Karpas-422 (cell line): ENCODE data around the gene KCNK6. TPM values are rescaled to one million over a fixed set of nuclear protein-coding genes. Genes with fewer than 3 reads are reported as not detected.

Source experiments
- DNase-seq: peaks from one replicate; pipeline ENCODE4 v3.0.0-alpha.2; 2015
- H2AFZ ChIP-seq: fragments of 200-600 bp; sonication (generic); 2 replicates; pipeline ENCODE4 v1.6.1; 2014; ENCODE audit warnings: antibody characterized with exemption, low read length, mixed read lengths
- H3K27ac ChIP-seq: fragments of 200-600 bp; sonication (generic); 2 replicates; pipeline ENCODE4 v1.5.1; 2014; ENCODE audit warnings: mild to moderate bottlenecking, low read length, moderate library complexity
- H3K27me3 ChIP-seq: fragments of 200-600 bp; sonication (generic); 2 replicates; pipeline ENCODE4 v1.6.1; 2014; ENCODE audit warnings: low read length, mixed read lengths
- H3K36me3 ChIP-seq: fragments of 200-600 bp; sonication (generic); 2 replicates; pipeline ENCODE4 v1.6.1; 2014; ENCODE audit warnings: low read length, mixed read lengths; ENCODE audit not compliant: insufficient read depth
- H3K4me1 ChIP-seq: fragments of 200-600 bp; sonication (generic); 2 replicates; pipeline ENCODE4 v1.6.1; 2014; ENCODE audit warnings: mild to moderate bottlenecking, low read length, mixed read lengths
- H3K4me2 ChIP-seq: fragments of 200-600 bp; sonication (generic); 2 replicates; pipeline ENCODE4 v1.6.1; 2014; ENCODE audit warnings: low read length, low read depth, mild to moderate bottlenecking; ENCODE audit not compliant: poor library complexity, severe bottlenecking
- H3K4me3 ChIP-seq: fragments of 200-600 bp; sonication (generic); 2 replicates; pipeline ENCODE4 v1.5.1; 2014; ENCODE audit warnings: mild to moderate bottlenecking, antibody characterized with exemption, low read length, mixed read lengths
- H3K79me2 ChIP-seq: fragments of 200-600 bp; sonication (generic); 2 replicates; pipeline ENCODE4 v1.6.1; 2014; ENCODE audit warnings: mild to moderate bottlenecking, low read length, mixed read lengths
- H3K9ac ChIP-seq: fragments of 200-600 bp; sonication (generic); 2 replicates; pipeline ENCODE4 v1.6.0; 2014; ENCODE audit warnings: low read length
- H3K9me2 ChIP-seq: fragments of 200-600 bp; sonication (generic), shearing (Covaris generic); replicated peaks from 2 replicates; pipeline ENCODE4 v1.6.0; 2014; ENCODE audit warnings: mild to moderate bottlenecking, low read length, moderate library complexity; ENCODE audit not compliant: insufficient read depth
- H3K9me3 ChIP-seq: fragments of 300-700, 200-600 bp; sonication (generic); 2 replicates; pipeline ENCODE4 v1.6.1; 2014; ENCODE audit warnings: low read length, mixed read lengths
- H4K20me1 ChIP-seq: fragments of 200-600 bp; sonication (generic); 2 replicates; pipeline ENCODE4 v1.6.1; 2014; ENCODE audit warnings: mild to moderate bottlenecking, antibody characterized with exemption, low read length, low read depth; ENCODE audit not compliant: insufficient read depth
- total RNA-seq: library from RNA; depleted of rRNA; stranded (reverse); fragments of >200 nt; shearing (Covaris generic); gene quantifications from 2 replicates; pipeline ENCODE4 v1.2.3, GENCODE V29; 2014; ENCODE audit warnings: low replicate concordance

Gene KCNK6
- total RNA-seq, 1 experiment from 2014 or later, result not detected

GRCh38 chr19:38370299-38370698 is 50.7 kb downstream of the KCNK6 start:
- no peak overlapping the region for H3K4me3 ChIP-seq
- no peak overlapping the region for H3K27ac ChIP-seq
- no peak overlapping the region for H3K4me2 ChIP-seq
- H3K79me2 ChIP-seq, result peaks cover 5% of the 10 kb centered on the region
- H3K9ac ChIP-seq, result no peak overlapping the region
- H3K27me3 ChIP-seq, result no peaks in the 10 kb centered on the region
- no peak for DNase-seq
- no peaks in the 10 kb centered on the region for H4K20me1 ChIP-seq
- no peak overlapping the region for H2AFZ ChIP-seq
- H3K9me2 ChIP-seq, result no peaks in the 10 kb centered on the region
- H3K36me3 ChIP-seq, result no peaks in the 10 kb centered on the region
- no peaks in the 10 kb centered on the region for H3K9me3 ChIP-seq
- peaks cover 7% of the 10 kb centered on the region for H3K4me1 ChIP-seq

- no peak overlapping the region for H3K4me2 ChIP-seq
- no peak for DNase-seq
- no peak overlapping the region for H3K9ac ChIP-seq
- peaks cover 15% of the 10 kb centered on the region for H3K4me1 ChIP-seq
- H3K9me2 ChIP-seq, result no peaks in the 10 kb centered on the region
- H3K9me3 ChIP-seq, result no peaks in the 10 kb centered on the region
- H4K20me1 ChIP-seq, result peaks cover 5% of the 10 kb centered on the region; the same call in 1 of the 2 replicates
- no peak overlapping the region for H3K27ac ChIP-seq
- H3K27me3 ChIP-seq, result no peaks in the 10 kb centered on the region
- no peaks in the 10 kb centered on the region for H3K36me3 ChIP-seq
- H3K4me3 ChIP-seq, result no peak overlapping the region
- H2AFZ ChIP-seq, result no peak overlapping the region
- peaks cover 13% of the 10 kb centered on the region for H3K79me2 ChIP-seq
These were observed 51.4 kb downstream of the KCNK6 start for GRCh38 chr19:38371081-38371480.

- Histone ChIP-seq H3K79me2 (peaks cover 33% of the 10 kb centered on the region), H3K4me2 (peak overlapping the region; percentile 90), H4K20me1 (peaks cover 6% of the 10 kb centered on the region; the same call in 1 of the 2 replicates), H3K27ac (no peak overlapping the region), H3K4me3 (peak overlapping the region; percentile 71), H3K9ac (peak overlapping the region; percentile 67), H2AFZ (peak overlapping the region; percentile 73), H3K4me1 (peaks cover 19% of the 10 kb centered on the region), H3K9me3 (no peaks in the 10 kb centered on the region), H3K9me2 (no peaks in the 10 kb centered on the region), H3K36me3 (peaks cover 4% of the 10 kb centered on the region; the same call in 1 of the 2 replicates), H3K27me3 (no peaks in the 10 kb centered on the region)
- no peak for DNase-seq
These were observed 54.3 kb downstream of the KCNK6 start for GRCh38 chr19:38373907-38374331.

- Histone ChIP-seq H3K4me1 (peaks cover 19% of the 10 kb centered on the region), H3K9me2 (no peaks in the 10 kb centered on the region), H2AFZ (peak within 1 kb of the TSS; percentile 73), H3K4me2 (peak within 1 kb of the TSS; percentile 90), H3K4me3 (peak within 1 kb of the TSS; percentile 85), H4K20me1 (peaks cover 6% of the 10 kb centered on the region; the same call in 1 of the 2 replicates), H3K36me3 (peaks cover 4% of the 10 kb centered on the region; the same call in 1 of the 2 replicates), H3K27ac (peak within 1 kb of the TSS; percentile 14; the same call in 1 of the 2 replicates), H3K79me2 (peaks cover 33% of the 10 kb centered on the region), H3K27me3 (no peaks in the 10 kb centered on the region), H3K9ac (peak within 1 kb of the TSS; percentile 85), H3K9me3 (no peaks in the 10 kb centered on the region)
- peak; percentile 100 for DNase-seq
These were observed 54.9 kb downstream of the KCNK6 start, which contains the start of gene PSMD8 for GRCh38 chr19:38374332-38375097. Gene PSMD8, plus strand, starts transcription at chr19:38374571. Its CDS starts 31 bp downstream, at chr19:38374602.

- DNase-seq, result no peak
- H3K4me3 ChIP-seq, result peak overlapping the region; percentile 85
These were observed 55.5 kb downstream of the KCNK6 start for GRCh38 chr19:38375098-38375493.

GRCh38 chr19:38375748-38376147 is 56.1 kb downstream of the KCNK6 start:
- no peak overlapping the region for H2AFZ ChIP-seq
- peaks cover 6% of the 10 kb centered on the region; the same call in 1 of the 2 replicates for H4K20me1 ChIP-seq
- H3K9ac ChIP-seq, result peak overlapping the region; percentile 85
- H3K9me2 ChIP-seq, result no peaks in the 10 kb centered on the region
- no peaks in the 10 kb centered on the region for H3K9me3 ChIP-seq
- H3K4me1 ChIP-seq, result peaks cover 19% of the 10 kb centered on the region
- no peak for DNase-seq
- 0 out of 2 replicates have a peak overlapping the region, but pooled peaks have one; percentile 14 for H3K27ac ChIP-seq
- H3K4me2 ChIP-seq, result peak overlapping the region; percentile 90
- H3K4me3 ChIP-seq, result peak overlapping the region; percentile 85
- peaks cover 4% of the 10 kb centered on the region; the same call in 1 of the 2 replicates for H3K36me3 ChIP-seq
- H3K27me3 ChIP-seq, result no peaks in the 10 kb centered on the region
- H3K79me2 ChIP-seq, result peaks cover 33% of the 10 kb centered on the region

More at GRCh38 chr19:38375098-38375493, 55.5 kb downstream of the KCNK6 start:
- peak overlapping the region; percentile 14; the same call in 1 of the 2 replicates for H3K27ac ChIP-seq
- peaks cover 33% of the 10 kb centered on the region for H3K79me2 ChIP-seq
- peaks cover 19% of the 10 kb centered on the region for H3K4me1 ChIP-seq
- H2AFZ ChIP-seq, result peak overlapping the region; percentile 51; the same call in 1 of the 2 replicates
- peak overlapping the region; percentile 90 for H3K4me2 ChIP-seq
- peaks cover 4% of the 10 kb centered on the region; the same call in 1 of the 2 replicates for H3K36me3 ChIP-seq
- H3K9me2 ChIP-seq, result no peaks in the 10 kb centered on the region
- peaks cover 6% of the 10 kb centered on the region; the same call in 1 of the 2 replicates for H4K20me1 ChIP-seq
- H3K9me3 ChIP-seq, result no peaks in the 10 kb centered on the region
- H3K27me3 ChIP-seq, result no peaks in the 10 kb centered on the region
- H3K9ac ChIP-seq, result peak overlapping the region; percentile 85

GRCh38 chr19:38376576-38376975 is 56.9 kb downstream of the KCNK6 start:
- Histone ChIP-seq H3K9me3 (no peaks in the 10 kb centered on the region), H3K79me2 (peaks cover 33% of the 10 kb centered on the region), H4K20me1 (peaks cover 6% of the 10 kb centered on the region; the same call in 1 of the 2 replicates), H3K36me3 (peaks cover 10% of the 10 kb centered on the region), H3K4me1 (peaks cover 19% of the 10 kb centered on the region), H3K9ac (peak overlapping the region; percentile 85; the same call in 1 of the 2 replicates), H3K9me2 (no peaks in the 10 kb centered on the region), H3K27me3 (no peaks in the 10 kb centered on the region), H3K4me3 (peak overlapping the region; percentile 85; the same call in 1 of the 2 replicates), H2AFZ (no peak overlapping the region), H3K4me2 (peak overlapping the region; percentile 90), H3K27ac (no peak overlapping the region)
- DNase-seq, result no peak

- no peak overlapping the region for H3K27ac ChIP-seq
- H3K79me2 ChIP-seq, result peaks cover 33% of the 10 kb centered on the region
- no peaks in the 10 kb centered on the region for H3K9me3 ChIP-seq
- H2AFZ ChIP-seq, result no peak overlapping the region
- H4K20me1 ChIP-seq, result peaks cover 6% of the 10 kb centered on the region; the same call in 1 of the 2 replicates
- H3K27me3 ChIP-seq, result no peaks in the 10 kb centered on the region
- H3K4me1 ChIP-seq, result peaks cover 19% of the 10 kb centered on the region
- H3K36me3 ChIP-seq, result peaks cover 13% of the 10 kb centered on the region
- no peak for DNase-seq
- H3K4me2 ChIP-seq, result no peak overlapping the region
- H3K9ac ChIP-seq, result no peak overlapping the region
- H3K9me2 ChIP-seq, result no peaks in the 10 kb centered on the region
- no peak overlapping the region for H3K4me3 ChIP-seq
These were observed 57.4 kb downstream of the KCNK6 start for GRCh38 chr19:38377052-38377451.
